K562 (cell line): ENCODE results near the gene TRIOBP.

Source experiments
- RAD21 ChIP-seq, 2 experiments: fragments of 250-450 bp in 1 of 2; fragments of 450-650 bp in 1 of 2; sonication (Bioruptor Pico) in 1 of 2; formaldehyde crosslinking in 1 of 2; IDR thresholded peaks in 1 of 2; conservative IDR thresholded peaks in 1 of 2; 2 replicates each; pipeline versions ENCODE4 v1.4.0 to v1.8.0; 2020 to 2022; ENCODE audit warnings: mild to moderate bottlenecking in 2 of 2, moderate library complexity in 1 of 2
- SP1 ChIP-seq: sonication (generic); formaldehyde crosslinking; IDR thresholded peaks from 2 replicates; pipeline ENCODE4 v1.8.1; 2022; ENCODE audit warnings: mild to moderate bottlenecking, missing genetic modification reagents
- SPI1 ChIP-seq: IDR thresholded peaks from 2 replicates; pipeline ENCODE4 v1.6.1; 2011; ENCODE audit warnings: low read depth, low read length, control low read depth, borderline replicate concordance
- YY1 ChIP-seq, 3 experiments: IDR thresholded peaks; 2 replicates each; pipeline ENCODE4 v1.6.1; 2011; ENCODE audit warnings: low read length in 2 of 3, mild to moderate bottlenecking in 2 of 3, moderate library complexity in 2 of 3, borderline replicate concordance in 1 of 3, control low read depth in 1 of 3, low read depth in 1 of 3; ENCODE audit not compliant: insufficient read depth in 3 of 3, insufficient replicate concordance in 2 of 3, control insufficient read depth in 1 of 3, insufficient read length in 1 of 3; ENCODE audit errors: extremely low read depth in 1 of 3
- ZNF274 ChIP-seq: IDR thresholded peaks from 2 replicates; pipeline ENCODE4 v1.6.1; 2011; ENCODE audit warnings: low read depth, mild to moderate bottlenecking, low read length, moderate library complexity, borderline replicate concordance
- TF ChIP-seq, protein P1 (sequence below): fragments of 250-450 bp; sonication (Bioruptor Pico); IDR thresholded peaks from 2 replicates; pipeline ENCODE4 v1.5.0; 2020; ENCODE audit warnings: mild to moderate bottlenecking, borderline replicate concordance
- TF ChIP-seq, protein P2 (sequence below): sonication (generic); formaldehyde crosslinking; IDR thresholded peaks from 2 replicates; pipeline ENCODE4 v1.9.0; 2022; ENCODE audit warnings: mild to moderate bottlenecking, missing genetic modification reagents
- TF ChIP-seq, protein P3 (sequence below), 3 experiments: IDR thresholded peaks in 2 of 3; conservative IDR thresholded peaks in 1 of 3; 2 replicates each; pipeline ENCODE4 v1.5.1; 2011 to 2012; ENCODE audit warnings: low read length in 3 of 3, mild to moderate bottlenecking in 3 of 3, control low read depth in 2 of 3, improper control_type of control experiment in 1 of 3, inconsistent platforms in 1 of 3, low read depth in 1 of 3, mixed read lengths in 1 of 3, moderate library complexity in 1 of 3; ENCODE audit not compliant: insufficient read depth in 2 of 3

DNA sequence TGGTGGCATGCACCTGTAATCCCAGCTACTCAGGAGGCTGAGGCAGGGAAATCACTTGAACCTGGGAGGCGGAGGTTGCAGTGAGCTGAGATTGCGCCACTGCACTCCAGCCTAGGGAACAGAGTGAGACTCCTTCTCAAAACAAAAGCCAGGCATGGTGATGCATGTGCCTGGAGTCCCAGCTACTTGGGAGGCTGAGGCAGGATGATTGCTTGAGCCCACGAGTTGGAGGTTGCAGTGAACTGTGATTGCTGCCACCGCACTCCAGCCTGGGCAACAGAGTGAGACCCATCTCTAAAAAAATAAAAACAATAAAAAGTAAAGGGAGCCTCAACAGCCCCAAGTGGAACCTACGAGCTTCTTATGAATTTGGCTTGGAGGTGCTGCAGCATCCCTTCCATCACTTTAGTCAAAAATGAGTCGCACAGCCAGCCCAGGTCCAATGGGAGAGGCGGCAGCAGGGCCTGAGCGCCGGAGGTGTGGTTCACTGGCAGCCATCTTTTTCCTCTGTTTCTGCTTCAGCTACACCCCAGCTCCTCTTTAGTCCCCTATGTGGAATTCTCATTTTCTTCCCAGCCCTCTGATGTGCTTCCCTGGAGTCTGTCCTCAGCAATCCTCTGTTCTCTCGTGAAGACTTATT, 81.6 kb downstream of the TRIOBP start:
- TF ChIP-seq YY1 (IDR thresholded peaks at IDR 0.05; ENCODE audit: borderline replicate concordance in 1 of 3, control insufficient read depth in 1 of 3, extremely low read depth in 1 of 3, insufficient read depth in 3 of 3, insufficient read length in 1 of 3, insufficient replicate concordance in 2 of 3, low read depth in 1 of 3, low read length in 2 of 3), result no peak
- TF ChIP-seq, protein P1, sequence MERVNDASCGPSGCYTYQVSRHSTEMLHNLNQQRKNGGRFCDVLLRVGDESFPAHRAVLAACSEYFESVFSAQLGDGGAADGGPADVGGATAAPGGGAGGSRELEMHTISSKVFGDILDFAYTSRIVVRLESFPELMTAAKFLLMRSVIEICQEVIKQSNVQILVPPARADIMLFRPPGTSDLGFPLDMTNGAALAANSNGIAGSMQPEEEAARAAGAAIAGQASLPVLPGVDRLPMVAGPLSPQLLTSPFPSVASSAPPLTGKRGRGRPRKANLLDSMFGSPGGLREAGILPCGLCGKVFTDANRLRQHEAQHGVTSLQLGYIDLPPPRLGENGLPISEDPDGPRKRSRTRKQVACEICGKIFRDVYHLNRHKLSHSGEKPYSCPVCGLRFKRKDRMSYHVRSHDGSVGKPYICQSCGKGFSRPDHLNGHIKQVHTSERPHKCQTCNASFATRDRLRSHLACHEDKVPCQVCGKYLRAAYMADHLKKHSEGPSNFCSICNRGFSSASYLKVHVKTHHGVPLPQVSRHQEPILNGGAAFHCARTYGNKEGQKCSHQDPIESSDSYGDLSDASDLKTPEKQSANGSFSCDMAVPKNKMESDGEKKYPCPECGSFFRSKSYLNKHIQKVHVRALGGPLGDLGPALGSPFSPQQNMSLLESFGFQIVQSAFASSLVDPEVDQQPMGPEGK (CRISPR knock-in tag), result no peak
- TF ChIP-seq ZNF274, result no peak
- no peak for TF ChIP-seq SPI1
- TF ChIP-seq, protein P2, sequence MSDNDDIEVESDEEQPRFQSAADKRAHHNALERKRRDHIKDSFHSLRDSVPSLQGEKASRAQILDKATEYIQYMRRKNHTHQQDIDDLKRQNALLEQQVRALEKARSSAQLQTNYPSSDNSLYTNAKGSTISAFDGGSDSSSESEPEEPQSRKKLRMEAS (CRISPR knock-in tag), result no peak
- TF ChIP-seq, protein P3, sequence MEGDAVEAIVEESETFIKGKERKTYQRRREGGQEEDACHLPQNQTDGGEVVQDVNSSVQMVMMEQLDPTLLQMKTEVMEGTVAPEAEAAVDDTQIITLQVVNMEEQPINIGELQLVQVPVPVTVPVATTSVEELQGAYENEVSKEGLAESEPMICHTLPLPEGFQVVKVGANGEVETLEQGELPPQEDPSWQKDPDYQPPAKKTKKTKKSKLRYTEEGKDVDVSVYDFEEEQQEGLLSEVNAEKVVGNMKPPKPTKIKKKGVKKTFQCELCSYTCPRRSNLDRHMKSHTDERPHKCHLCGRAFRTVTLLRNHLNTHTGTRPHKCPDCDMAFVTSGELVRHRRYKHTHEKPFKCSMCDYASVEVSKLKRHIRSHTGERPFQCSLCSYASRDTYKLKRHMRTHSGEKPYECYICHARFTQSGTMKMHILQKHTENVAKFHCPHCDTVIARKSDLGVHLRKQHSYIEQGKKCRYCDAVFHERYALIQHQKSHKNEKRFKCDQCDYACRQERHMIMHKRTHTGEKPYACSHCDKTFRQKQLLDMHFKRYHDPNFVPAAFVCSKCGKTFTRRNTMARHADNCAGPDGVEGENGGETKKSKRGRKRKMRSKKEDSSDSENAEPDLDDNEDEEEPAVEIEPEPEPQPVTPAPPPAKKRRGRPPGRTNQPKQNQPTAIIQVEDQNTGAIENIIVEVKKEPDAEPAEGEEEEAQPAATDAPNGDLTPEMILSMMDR (IDR thresholded peaks at IDR 0.05 in 2 of 3, conservative IDR thresholded peaks at IDR 0.05 in 1 of 3; ENCODE audit: insufficient read depth in 2 of 3, low read depth in 1 of 3, low read length in 3 of 3), result no peak
- no peak for TF ChIP-seq RAD21 (CRISPR knock-in tag; conservative IDR thresholded peaks at IDR 0.05 in 1 of 2, IDR thresholded peaks at IDR 0.05 in 1 of 2)
- TF ChIP-seq SP1, result no peak
